ENCODE data around the gene GMDS. TPM values are rescaled to one million over a fixed set of nuclear protein-coding genes. Genes with fewer than 3 reads are reported as not detected.
A peak's percentile ranks its signal among the peaks of the same experiment; 100 is the strongest.

The GMDS gene
- total RNA-seq, 4 donors from 2014 or later = 9.5 to 32.8 (median 22.4) TPM

- WGBS, 2 donors = 86 to 88% methylated on average over 7 of the region's 7 CpGs
- H3K9me3 ChIP-seq = no peaks in the 10 kb centered on the region
Observed at GRCh38 chr6:1657771-1658165, 587.6 kb downstream of the GMDS start.

GRCh38 chr6:1657116-1657770, 588.2 kb downstream of the GMDS start:
- intact Hi-C loops (cut with DNase I) = no loop called here
- TF ChIP-seq POLR2A (IDR thresholded peaks at IDR 0.05) (no peak), CTCF (IDR thresholded peaks at IDR 0.05) (no peak)
- Histone ChIP-seq H3K27ac (no peak overlapping the region), H3K27me3 (no peaks in the 10 kb centered on the region), H3K36me3 (no peaks in the 10 kb centered on the region), H3K4me3 (replicated peaks in 1 of 3) (no peak overlapping the region), H3K9me3 (no peaks in the 10 kb centered on the region), H3K4me1 (peaks cover 0 to 7% of the 10 kb centered on the region in 2 donors)
- DNase-seq = peak in 1 of 2 donors; percentile 19
- 49 to 62% methylated on average over 13 of the region's 13 CpGs for WGBS, 2 donors

More at GRCh38 chr6:1657771-1658165, 587.6 kb downstream of the GMDS start:
- no peak overlapping the region for H3K4me3 ChIP-seq (replicated peaks in 1 of 3)
- DNase-seq = no peak
- no peak for TF ChIP-seq POLR2A (IDR thresholded peaks at IDR 0.05)
- TF ChIP-seq CTCF (IDR thresholded peaks at IDR 0.05) = no peak
- no peaks in the 10 kb centered on the region for H3K36me3 ChIP-seq
- no peaks in the 10 kb centered on the region for H3K27me3 ChIP-seq
- peaks cover 0 to 7% of the 10 kb centered on the region in 2 donors for H3K4me1 ChIP-seq
- H3K27ac ChIP-seq = no peak overlapping the region
- intact Hi-C loops (cut with DNase I) = no loop called here

GRCh38 chr6:1654054-1654453, 591.4 kb downstream of the GMDS start:
- no peaks in the 10 kb centered on the region for H3K9me3 ChIP-seq
- H3K27ac ChIP-seq = no peak overlapping the region
- H3K27me3 ChIP-seq = no peaks in the 10 kb centered on the region
- no peaks in the 10 kb centered on the region for H3K36me3 ChIP-seq
- no peak for TF ChIP-seq POLR2A (IDR thresholded peaks at IDR 0.05)
- TF ChIP-seq CTCF (IDR thresholded peaks at IDR 0.05) = no peak
- H3K4me3 ChIP-seq (replicated peaks in 1 of 3) = no peak overlapping the region
- no peak for DNase-seq
- intact Hi-C loops (cut with DNase I) = no loop called here
- 93 to 95% methylated on average over 4 of the region's 4 CpGs for WGBS, 2 donors
- H3K4me1 ChIP-seq = peaks cover 0 to 7% of the 10 kb centered on the region in 2 donors

GRCh38 chr6:1652842-1653241, 592.6 kb downstream of the GMDS start:
- no peak for TF ChIP-seq POLR2A (IDR thresholded peaks at IDR 0.05)
- TF ChIP-seq CTCF (IDR thresholded peaks at IDR 0.05) = no peak

GRCh38 chr6:1651362-1651761, 594.0 kb downstream of the GMDS start:
- Histone ChIP-seq H3K27ac (no peak overlapping the region), H3K36me3 (no peaks in the 10 kb centered on the region), H3K9me3 (no peaks in the 10 kb centered on the region), H3K4me1 (no peaks in the 10 kb centered on the region), H3K27me3 (no peaks in the 10 kb centered on the region), H3K4me3 (replicated peaks in 1 of 3) (no peak overlapping the region)
- no peak for TF ChIP-seq POLR2A (IDR thresholded peaks at IDR 0.05)
- 100% methylated on average over 2 to 3 of the region's 3 CpGs for WGBS, 2 donors
- no peak for DNase-seq
- intact Hi-C loops (cut with DNase I) = no loop called here

More at GRCh38 chr6:1652842-1653241, 592.6 kb downstream of the GMDS start:
- no peak for DNase-seq
- no peak overlapping the region for H3K4me3 ChIP-seq (replicated peaks in 1 of 3)
- no peaks in the 10 kb centered on the region for H3K27me3 ChIP-seq
- H3K36me3 ChIP-seq = no peaks in the 10 kb centered on the region
- 93 to 94% methylated on average over 10 of the region's 10 CpGs for WGBS, 2 donors
- H3K9me3 ChIP-seq = no peaks in the 10 kb centered on the region
- intact Hi-C loops (cut with DNase I) = no loop called here
- peaks cover 0 to 7% of the 10 kb centered on the region in 2 donors for H3K4me1 ChIP-seq
- no peak overlapping the region for H3K27ac ChIP-seq
